GM12892 (cell line): ENCODE data around the gene IFNAR2.
"Not testable (repeated sequence)": the region's sequence is repeated elsewhere in the genome, so short reads cannot be mapped to it uniquely, and the experiment has no call there.

Experiments used
- DNase-seq: peaks from one replicate; pipeline ENCODE4 v3.0.0; 2011; ENCODE audit not compliant: insufficient read length
- FAIRE-seq: peaks from 2 replicates; lab custom pipeline; 2011; peaks lifted over from hg19 to GRCh38; lab: Jason Lieb, UNC
- POLR2A ChIP-seq: IDR thresholded peaks from 2 replicates; pipeline ENCODE4 v1.6.1; 2011; ENCODE audit warnings: low read depth, low read length, control low read depth
- POLR2AphosphoS5 ChIP-seq: IDR thresholded peaks from 2 replicates; pipeline ENCODE4 v1.6.1; 2011; ENCODE audit warnings: low read depth, low read length, control low read depth
- TAF1 ChIP-seq: IDR thresholded peaks from 2 replicates; pipeline ENCODE4 v1.6.1; 2011; ENCODE audit warnings: low read depth, mild to moderate bottlenecking, control low read depth, low read length, borderline replicate concordance

IFNAR2 gene

GRCh38 chr21:33237486-33237885 lies 7.7 kb downstream of the IFNAR2 start:
- FAIRE-seq: no peak
- 0 out of 2 replicates have a peak, but pooled peaks have one; percentile 4 for TF ChIP-seq POLR2A
- no peak for TF ChIP-seq TAF1
- no peak for DNase-seq

GRCh38 chr21:33238146-33238545 lies 8.4 kb downstream of the IFNAR2 start:
- FAIRE-seq: no peak
- TF ChIP-seq TAF1: no peak
- TF ChIP-seq POLR2AphosphoS5: no peak
- DNase-seq: no peak

GRCh38 chr21:33238565-33239255 lies 9.0 kb downstream of the IFNAR2 start:
- DNase-seq (peak; percentile 28), FAIRE-seq (peak; percentile 92)
- TF ChIP-seq POLR2A (peak; percentile 54; the same call in 1 of the 2 replicates), TAF1 (no peak)

- FAIRE-seq, DNase-seq: not testable (repeated sequence)
Observed at GRCh38 chr21:33239559-33240127, 9.9 kb downstream of the IFNAR2 start.

GRCh38 chr21:33240404-33240803 lies 10.7 kb downstream of the IFNAR2 start:
- DNase-seq: no peak
- TF ChIP-seq POLR2A (no peak), POLR2AphosphoS5 (no peak), TAF1 (no peak)
- no peak for FAIRE-seq

- no peak for FAIRE-seq
- no peak for DNase-seq
- TF ChIP-seq TAF1 (no peak), POLR2AphosphoS5 (no peak), POLR2A (no peak)
Observed at GRCh38 chr21:33241846-33242245, 12.1 kb downstream of the IFNAR2 start.

GRCh38 chr21:33242846-33243245 lies 13.1 kb downstream of the IFNAR2 start:
- FAIRE-seq, DNase-seq: not testable (repeated sequence)

- no peak for DNase-seq
- TF ChIP-seq TAF1 (no peak), POLR2AphosphoS5 (no peak), POLR2A (no peak)
- no peak for FAIRE-seq
Observed at GRCh38 chr21:33244082-33244778, 14.5 kb downstream of the IFNAR2 start.

GRCh38 chr21:33244779-33245105 lies 15.0 kb downstream of the IFNAR2 start:
- FAIRE-seq (no peak), DNase-seq (no peak)
- TF ChIP-seq POLR2A (no peak), TAF1 (no peak), POLR2AphosphoS5 (no peak)

GRCh38 chr21:33245289-33245918 lies 15.7 kb downstream of the IFNAR2 start:
- FAIRE-seq (no peak), DNase-seq (no peak)
- TF ChIP-seq POLR2AphosphoS5: no peak
- no peak for TF ChIP-seq TAF1
- no peak for TF ChIP-seq POLR2A

- DNase-seq (no peak), FAIRE-seq (no peak)
- TF ChIP-seq TAF1 (no peak), POLR2A (no peak), POLR2AphosphoS5 (no peak)
Observed at GRCh38 chr21:33246506-33246905, 16.8 kb downstream of the IFNAR2 start.

GRCh38 chr21:33246963-33247362 lies 17.2 kb downstream of the IFNAR2 start:
- no peak for FAIRE-seq
- TF ChIP-seq TAF1 (no peak), POLR2AphosphoS5 (no peak), POLR2A (no peak)
- no peak for DNase-seq
